K562 (cell line): ENCODE results near the gene CPA2. TPM values are rescaled to one million over a fixed set of nuclear protein-coding genes. Genes with fewer than 3 reads are reported as not detected.

Source experiments
- ATAC-seq: fragments of 200-7000 bp; cut with Tn5 transposase; 3 replicates; pipeline ENCODE4 v1.9.1; 2020; ENCODE audit warnings: moderate library complexity
- BruUV-seq: library from RNA; stranded (reverse); fragments of 400-500 nt; replicated peaks from 2 replicates; lab custom pipeline; 2021; lab: Mats Ljungman, UMichigan
- CTCF ChIA-PET: fragments of 300-600 bp; formaldehyde crosslinking; extraction: SDS; loops from one replicate; lab custom pipeline; 2021; ENCODE audit warnings: low intra/inter-chr PET ratio; lab: Yijun Ruan, JAX
- POLR2A ChIA-PET: fragments of 300-600, 350-650 bp; sonication (Branson Sonifier 250); formaldehyde crosslinking; extraction: SDS; loops from one replicate; lab custom pipeline; 2021; ENCODE audit warnings: antibody characterized with exemption, inconsistent platforms; lab: Yijun Ruan, JAX
- DNase-seq, 4 experiments: peaks; one replicate each; pipeline versions ENCODE4 v3.0.0 to v3.0.0-alpha.2; 2011 to 2018; ENCODE audit warnings: low spot score in 3 of 4, mixed read lengths in 3 of 4; ENCODE audit errors: extremely low read depth in 1 of 4
- FAIRE-seq: peaks from 2 replicates; lab custom pipeline; 2011; peaks lifted over from hg19 to GRCh38; lab: Jason Lieb, UNC
- H2AFZ ChIP-seq: 2 replicates; pipeline ENCODE4 v1.6.0; 2011; ENCODE audit warnings: low read depth, low read length, control low read depth, inconsistent platforms
- H3K27ac ChIP-seq: fragments of 200-600 bp; 3 replicates; pipeline ENCODE4 v1.8.0; 2011; ENCODE audit warnings: low read depth, mild to moderate bottlenecking, control low read depth, inconsistent platforms, low read length, moderate library complexity, mixed read lengths; ENCODE audit errors: extremely low read depth
- H3K27me3 ChIP-seq, 2 experiments: fragments of 300-600 bp in 1 of 2; 2 replicates in 1 of 2; 3 replicates in 1 of 2; pipeline versions ENCODE4 v1.6.0 to v1.8.0; 2011; ENCODE audit warnings: inconsistent platforms in 2 of 2, low read length in 2 of 2, mild to moderate bottlenecking in 1 of 2, mixed read lengths in 1 of 2, moderate library complexity in 1 of 2; ENCODE audit not compliant: control insufficient read depth in 2 of 2, insufficient read depth in 2 of 2
- H3K36me3 ChIP-seq: fragments of 300-600 bp; 3 replicates; pipeline ENCODE4 v1.8.0; 2011; ENCODE audit warnings: mild to moderate bottlenecking, low read length, inconsistent platforms; ENCODE audit not compliant: control insufficient read depth, insufficient read depth
- H3K4me1 ChIP-seq, 2 experiments: fragments of 200-600 bp in 1 of 2; replicated peaks in 1 of 2; 2 replicates in 1 of 2; 3 replicates in 1 of 2; pipeline versions ENCODE4 v1.5.1 to v1.8.0; 2011; ENCODE audit warnings: inconsistent platforms in 2 of 2, low read length in 2 of 2, mild to moderate bottlenecking in 1 of 2, mixed read lengths in 1 of 2, moderate library complexity in 1 of 2; ENCODE audit not compliant: control insufficient read depth in 2 of 2, insufficient read depth in 2 of 2
- H3K4me2 ChIP-seq: 2 replicates; pipeline ENCODE4 v1.6.1; 2011; ENCODE audit warnings: low read length, control low read depth, inconsistent platforms, mixed read lengths; ENCODE audit not compliant: insufficient read depth
- H3K4me3 ChIP-seq: fragments of 200-600 bp; sonication (generic), shearing (Covaris generic); 2 replicates; pipeline ENCODE4 v1.5.1; 2016; ENCODE audit warnings: control low read depth, inconsistent platforms
- H3K79me2 ChIP-seq: fragments of 200-600 bp; 3 replicates; pipeline ENCODE4 v1.8.0; 2011; ENCODE audit warnings: low read length, inconsistent platforms; ENCODE audit not compliant: control insufficient read depth, insufficient read depth
- H3K9ac ChIP-seq, 2 experiments: 2 replicates each; pipeline versions ENCODE4 v1.6.0 to v1.6.1; 2011; ENCODE audit warnings: low read depth in 2 of 2, low read length in 2 of 2, control low read depth in 1 of 2, inconsistent platforms in 1 of 2, mild to moderate bottlenecking in 1 of 2, mixed read lengths in 1 of 2; ENCODE audit not compliant: insufficient read depth in 1 of 2
- H3K9me1 ChIP-seq: one replicate; pipeline ENCODE4 v1.6.0; 2011; ENCODE audit warnings: inconsistent platforms, mild to moderate bottlenecking, low read length, moderate library complexity; ENCODE audit not compliant: control insufficient read depth, insufficient read depth
- H3K9me3 ChIP-seq: replicated peaks from 2 replicates; pipeline ENCODE4 v1.5.1; 2011; ENCODE audit warnings: low read depth, low read length, inconsistent platforms; ENCODE audit not compliant: control insufficient read depth, insufficient read depth
- H4K20me1 ChIP-seq: replicated peaks from 2 replicates; pipeline ENCODE4 v1.6.1; 2011; ENCODE audit warnings: low read length, inconsistent platforms, mixed read lengths; ENCODE audit not compliant: control insufficient read depth, insufficient read depth
- SMAD4 ChIP-seq: fragments of 250-450 bp; sonication (Bioruptor Pico); conservative IDR thresholded peaks from 2 replicates; pipeline ENCODE4 v1.8.0; 2021; ENCODE audit warnings: inconsistent platforms, mild to moderate bottlenecking, moderate library complexity
- WGBS: fragments of 100-300 bp; shearing (Covaris generic); methylation state at CpG from one replicate; pipeline ENCODE4 v1.1.6; 2016; ENCODE audit warnings: low coverage, mixed read lengths; ENCODE audit not compliant: insufficient coverage; ENCODE audit errors: missing lambda C conversion rate; 5-methylcytosine and 5-hydroxymethylcytosine counted together
- in situ Hi-C: fragments of 300-500 bp; cut with MboI; formaldehyde crosslinking; loops from 4 replicates; pipeline ENCODE4 v1.15.0; 2018; ENCODE audit warnings: inconsistent platforms, mixed read lengths
- intact Hi-C: fragments of 100-400 bp; cut with micrococcal nuclease; formaldehyde crosslinking; loops from 2 replicates; pipeline ENCODE4 v1.14.2; 2022
- polyA plus RNA-seq, 8 experiments: library from polyadenylated mRNA; depleted of rRNA in 4 of 8; stranded (reverse) in 5 of 8; unstranded in 3 of 8; fragments of >200 nt; fragmentation: Nextera tagmentation in 2 of 8; fragmentation: Illumina TruSeq in 1 of 8; extraction: Ambion mirVana in 2 of 8; extraction: Trizol in 1 of 8; gene quantifications; 2 replicates each; pipeline versions ENCODE4 v1.2.1 to v1.2.3, GENCODE V29; 2011 to 2014; ENCODE audit warnings: inconsistent platforms in 1 of 8, missing spikeins in 1 of 8
- total RNA-seq, 7 experiments: library from RNA; depleted of rRNA in 6 of 7; stranded (reverse); fragments of >200 nt in 6 of 7; fragmentation: Illumina TruSeq in 2 of 7; extraction: Trizol in 2 of 7; gene quantifications; 2 replicates each; pipeline versions ENCODE4 v1.2.1 to v1.2.3, GENCODE V29; 2011 to 2021; ENCODE audit warnings: low replicate concordance in 1 of 7

The CPA2 gene
- total and polyA plus RNA-seq, 9 of the 15 experiments (the other 6 are each of a cell fraction or from before 2014, with no cell fraction given), result 0.04 to 0.84 (median 0.09) TPM; not detected in 4

DNA sequence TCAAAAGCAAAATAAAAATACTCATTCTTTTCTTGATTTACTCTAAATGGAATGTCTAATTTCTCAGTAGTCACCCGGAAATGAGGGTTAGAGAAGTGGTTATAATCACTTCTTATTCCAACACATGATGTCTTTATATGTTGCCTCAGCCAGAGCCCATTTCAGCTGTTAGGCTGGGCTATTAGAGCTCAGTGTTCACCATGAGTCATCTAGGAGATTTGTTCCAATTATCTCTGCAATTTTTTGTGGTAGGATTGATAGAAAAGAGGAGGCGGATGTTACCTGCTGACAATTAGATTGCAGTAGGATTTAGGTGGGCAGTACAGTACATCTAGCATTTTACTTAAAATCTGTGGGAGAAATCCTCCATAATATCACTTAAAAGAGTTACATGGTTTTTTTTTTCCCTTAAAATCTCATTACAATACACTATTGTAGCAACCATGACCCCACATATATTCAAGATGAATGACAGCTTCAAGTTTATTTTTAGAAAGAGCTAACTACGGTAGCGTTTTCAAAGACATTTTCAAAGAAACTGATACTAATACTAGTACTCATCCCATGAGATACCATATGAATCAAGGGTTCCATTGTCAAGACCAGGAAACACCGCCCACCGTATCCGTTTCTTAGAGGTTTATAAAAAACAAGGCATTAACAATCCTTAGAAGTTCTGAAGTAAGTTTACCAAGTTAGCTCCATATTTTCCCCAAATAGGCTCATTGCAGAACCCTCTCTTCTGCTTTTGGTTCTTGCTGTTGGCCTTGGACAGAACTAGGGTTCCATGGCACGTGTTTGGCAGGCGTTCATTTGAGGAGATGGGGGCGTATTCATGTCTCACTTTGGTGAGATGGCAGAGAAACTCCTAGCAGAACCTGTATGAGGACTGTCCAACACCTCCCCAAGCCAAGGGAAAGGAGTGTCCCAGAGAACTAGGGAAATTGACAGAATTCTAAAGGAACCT is 10.4 kb downstream of the CPA2 start:
- H3K27ac ChIP-seq, result no peak overlapping the region
- ATAC-seq, result no peak
- H3K4me2 ChIP-seq, result no peak overlapping the region
- TF ChIP-seq SMAD4 (CRISPR knock-in tag), result no peak
- peaks cover 18 to 21% of the 10 kb centered on the region in 2 experiments for H3K27me3 ChIP-seq
- no peak overlapping the region for H3K4me3 ChIP-seq
- 29% methylated on average over 10 of the region's 10 CpGs for WGBS
- CTCF ChIA-PET, result interaction anchor here (0.5 kb wide), 1 partner anchor 133 kb away, joined by 4 read pairs; no protein-coding TSS in a partner anchor
- in situ Hi-C loops, result no loop called here
- POLR2A ChIA-PET, result no interaction called here
- no peaks in the 10 kb centered on the region for H4K20me1 ChIP-seq
- H3K9me3 ChIP-seq, result no peaks in the 10 kb centered on the region
- DNase-seq, result no peak
- no peak overlapping the region for H2AFZ ChIP-seq
- no peaks in the 10 kb centered on the region for H3K9me1 ChIP-seq
- no peak overlapping the region for H3K9ac ChIP-seq
- H3K4me1 ChIP-seq, result peaks cover 8 to 9% of the 10 kb centered on the region in 2 experiments; a peak in 3 of 5 replicates
- no TSS peak for BruUV-seq
- FAIRE-seq, result no peak
- H3K79me2 ChIP-seq, result no peaks in the 10 kb centered on the region
- intact Hi-C loops, result loop anchor here (5.0 to 10.0 kb wide), 2 partner anchors 205 to 558 kb away; partner anchors contain the start of gene KLHDC10
- H3K36me3 ChIP-seq, result no peaks in the 10 kb centered on the region
